ENCODE measurements around the gene GARS1. TPM values are rescaled to one million over a fixed set of nuclear protein-coding genes. Genes with fewer than 3 reads are reported as not detected.

GARS1 gene
- total RNA-seq, 2 experiments from 2014 or later: 178 to 375 TPM

GRCh38 chr7:30546596-30546995, 48.1 kb upstream of the GARS1 start:
- Histone ChIP-seq H3K27ac (ENCODE audit: low read depth, low read length, poor library complexity, severe bottlenecking) (peak overlapping the region; percentile 68), H3K4me3 (ENCODE audit: low read depth, low read length, poor library complexity, severe bottlenecking) (no peak overlapping the region), H3K79me2 (ENCODE audit: insufficient read depth, low read depth, low read length) (no peaks in the 10 kb centered on the region), H2AFZ (ENCODE audit: low read length) (peak overlapping the region; percentile 63; the same call in 1 of the 2 replicates), H3K9me3 (ENCODE audit: low read length) (no peaks in the 10 kb centered on the region), H3K4me1 (ENCODE audit: insufficient read depth, low read length, poor library complexity, severe bottlenecking) (peaks cover 45% of the 10 kb centered on the region), H3K36me3 (ENCODE audit: insufficient read depth, low read length) (no peaks in the 10 kb centered on the region), H4K20me1 (ENCODE audit: insufficient read depth, low read length) (no peaks in the 10 kb centered on the region), H3K4me2 (ENCODE audit: low read length) (peak overlapping the region; percentile 60), H3K9me2 (ENCODE audit: insufficient read depth, low read length) (no peaks in the 10 kb centered on the region)
- peak; percentile 84 for DNase-seq (ENCODE audit: low spot score)
- no TSS peak for BruUV-seq (replicated peaks)
- ChIA-PET CTCF (ENCODE audit: unreplicated experiment) (interaction anchor here (0.9 to 1.1 kb wide), 2 partner anchors 36 to 268 kb away, joined by 3 to 4 read pairs; no protein-coding TSS in a partner anchor), POLR2A (interaction anchor here (0.5 to 1.8 kb wide), 9 partner anchors 13 to 290 kb away, joined by 3 to 13 read pairs (median 4); no protein-coding TSS in a partner anchor)
- intact Hi-C loops (cut with micrococcal nuclease; ENCODE audit: unreplicated experiment): loop anchor here (5.0 kb wide), 2 partner anchors 34 to 196 kb away; no protein-coding TSS in a partner anchor
- TF ChIP-seq, protein P1, sequence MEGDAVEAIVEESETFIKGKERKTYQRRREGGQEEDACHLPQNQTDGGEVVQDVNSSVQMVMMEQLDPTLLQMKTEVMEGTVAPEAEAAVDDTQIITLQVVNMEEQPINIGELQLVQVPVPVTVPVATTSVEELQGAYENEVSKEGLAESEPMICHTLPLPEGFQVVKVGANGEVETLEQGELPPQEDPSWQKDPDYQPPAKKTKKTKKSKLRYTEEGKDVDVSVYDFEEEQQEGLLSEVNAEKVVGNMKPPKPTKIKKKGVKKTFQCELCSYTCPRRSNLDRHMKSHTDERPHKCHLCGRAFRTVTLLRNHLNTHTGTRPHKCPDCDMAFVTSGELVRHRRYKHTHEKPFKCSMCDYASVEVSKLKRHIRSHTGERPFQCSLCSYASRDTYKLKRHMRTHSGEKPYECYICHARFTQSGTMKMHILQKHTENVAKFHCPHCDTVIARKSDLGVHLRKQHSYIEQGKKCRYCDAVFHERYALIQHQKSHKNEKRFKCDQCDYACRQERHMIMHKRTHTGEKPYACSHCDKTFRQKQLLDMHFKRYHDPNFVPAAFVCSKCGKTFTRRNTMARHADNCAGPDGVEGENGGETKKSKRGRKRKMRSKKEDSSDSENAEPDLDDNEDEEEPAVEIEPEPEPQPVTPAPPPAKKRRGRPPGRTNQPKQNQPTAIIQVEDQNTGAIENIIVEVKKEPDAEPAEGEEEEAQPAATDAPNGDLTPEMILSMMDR (conservative IDR thresholded peaks at IDR 0.05; ENCODE audit: low read length): no peak
- TF ChIP-seq EZH2phosphoT487 (IDR thresholded peaks at IDR 0.05; ENCODE audit: borderline replicate concordance, low read depth, low read length): no peak

GRCh38 chr7:30548845-30549244, 45.8 kb upstream of the GARS1 start:
- ChIA-PET POLR2A (interaction anchor here (0.5 to 2.0 kb wide), 3 partner anchors 33 to 429 kb away, joined by 3 to 5 read pairs (median 3); no protein-coding TSS in a partner anchor), CTCF (ENCODE audit: unreplicated experiment) (interaction anchor here (1.4 kb wide), 1 partner anchor 15 kb away, joined by 8 read pairs; no protein-coding TSS in a partner anchor)
- Histone ChIP-seq H3K9me2 (ENCODE audit: insufficient read depth, low read length) (no peaks in the 10 kb centered on the region), H3K4me1 (ENCODE audit: insufficient read depth, low read length, poor library complexity, severe bottlenecking) (peaks cover 43% of the 10 kb centered on the region), H4K20me1 (ENCODE audit: insufficient read depth, low read length) (no peaks in the 10 kb centered on the region), H2AFZ (ENCODE audit: low read length) (no peak overlapping the region), H3K36me3 (ENCODE audit: insufficient read depth, low read length) (no peaks in the 10 kb centered on the region), H3K27ac (ENCODE audit: low read depth, low read length, poor library complexity, severe bottlenecking) (no peak overlapping the region), H3K4me2 (ENCODE audit: low read length) (no peak overlapping the region), H3K79me2 (ENCODE audit: insufficient read depth, low read depth, low read length) (no peaks in the 10 kb centered on the region), H3K4me3 (ENCODE audit: low read depth, low read length, poor library complexity, severe bottlenecking) (no peak overlapping the region), H3K9me3 (ENCODE audit: low read length) (no peaks in the 10 kb centered on the region)
- intact Hi-C loops (cut with micrococcal nuclease; ENCODE audit: unreplicated experiment): loop anchor here (1.0 to 5.0 kb wide), 3 partner anchors 15 to 193 kb away; no protein-coding TSS in a partner anchor
- peak; percentile 61 for DNase-seq (ENCODE audit: low spot score)
- TF ChIP-seq EZH2phosphoT487 (IDR thresholded peaks at IDR 0.05; ENCODE audit: borderline replicate concordance, low read depth, low read length): no peak
- TF ChIP-seq, protein P1 (conservative IDR thresholded peaks at IDR 0.05; ENCODE audit: low read length): peak; percentile 91
- no TSS peak for BruUV-seq (replicated peaks)

- intact Hi-C loops (cut with micrococcal nuclease; ENCODE audit: unreplicated experiment): loop anchor here (5.0 kb wide), 2 partner anchors 38 to 192 kb away; no protein-coding TSS in a partner anchor
- H4K20me1 ChIP-seq (ENCODE audit: insufficient read depth, low read length): no peaks in the 10 kb centered on the region
- no peak overlapping the region for H3K27ac ChIP-seq (ENCODE audit: low read depth, low read length, poor library complexity, severe bottlenecking)
- no TSS peak for BruUV-seq (replicated peaks)
- peaks cover 31% of the 10 kb centered on the region for H3K4me1 ChIP-seq (ENCODE audit: insufficient read depth, low read length, poor library complexity, severe bottlenecking)
- no peaks in the 10 kb centered on the region for H3K79me2 ChIP-seq (ENCODE audit: insufficient read depth, low read depth, low read length)
- H2AFZ ChIP-seq (ENCODE audit: low read length): no peak overlapping the region
- no peak for DNase-seq (ENCODE audit: low spot score)
- TF ChIP-seq EZH2phosphoT487 (IDR thresholded peaks at IDR 0.05; ENCODE audit: borderline replicate concordance, low read depth, low read length): no peak
- TF ChIP-seq, protein P1 (conservative IDR thresholded peaks at IDR 0.05; ENCODE audit: low read length): no peak
- no peaks in the 10 kb centered on the region for H3K9me3 ChIP-seq (ENCODE audit: low read length)
- H3K9me2 ChIP-seq (ENCODE audit: insufficient read depth, low read length): no peaks in the 10 kb centered on the region
- H3K4me3 ChIP-seq (ENCODE audit: low read depth, low read length, poor library complexity, severe bottlenecking): no peak overlapping the region
- H3K36me3 ChIP-seq (ENCODE audit: insufficient read depth, low read length): no peaks in the 10 kb centered on the region
- no peak overlapping the region for H3K4me2 ChIP-seq (ENCODE audit: low read length)
- ChIA-PET POLR2A (interaction anchor here (0.9 to 2.0 kb wide), 3 partner anchors 12 to 34 kb away, joined by 3 to 5 read pairs (median 3); no protein-coding TSS in a partner anchor), CTCF (ENCODE audit: unreplicated experiment) (interaction anchor here (1.4 kb wide), 1 partner anchor 14 kb away, joined by 8 read pairs; no protein-coding TSS in a partner anchor)
Observed at GRCh38 chr7:30549931-30550493, 44.7 kb upstream of the GARS1 start.
